Activated naive CD8-positive, alpha-beta T cell treated with anti-CD3 and anti-CD28 coated beads, Interleukin-2, amount 50 U/mL, for 24 hours (primary cell): ENCODE results near the gene SLC12A5.
A peak's percentile ranks its signal among the peaks of the same experiment; 100 is the strongest.

Experiments used
- ATAC-seq: fragments of 150-1000 bp; cut with Tn5 transposase; one replicate; pipeline ENCODE4 v1.10.0; 2021
- DNase-seq: peaks from one replicate; pipeline ENCODE4 v3.0.0; 2021
- H3K27ac Mint-ChIP-seq: one replicate; pipeline ENCODE4 v1.8.0; 2021; ENCODE audit warnings: mild to moderate bottlenecking, mixed read lengths
- H3K27me3 Mint-ChIP-seq: one replicate; pipeline ENCODE4 v1.8.0; 2021; ENCODE audit warnings: mixed read lengths
- H3K36me3 Mint-ChIP-seq: one replicate; pipeline ENCODE4 v1.8.0; 2021; ENCODE audit warnings: low read depth, mixed read lengths
- H3K4me1 Mint-ChIP-seq: one replicate; pipeline ENCODE4 v1.8.0; 2021; ENCODE audit warnings: mixed read lengths
- H3K4me3 Mint-ChIP-seq: one replicate; pipeline ENCODE4 v1.8.0; 2021; ENCODE audit warnings: mild to moderate bottlenecking, moderate library complexity, mixed read lengths
- H3K9me3 Mint-ChIP-seq: one replicate; pipeline ENCODE4 v1.8.0; 2021; ENCODE audit warnings: mixed read lengths

The SLC12A5 gene

DNA sequence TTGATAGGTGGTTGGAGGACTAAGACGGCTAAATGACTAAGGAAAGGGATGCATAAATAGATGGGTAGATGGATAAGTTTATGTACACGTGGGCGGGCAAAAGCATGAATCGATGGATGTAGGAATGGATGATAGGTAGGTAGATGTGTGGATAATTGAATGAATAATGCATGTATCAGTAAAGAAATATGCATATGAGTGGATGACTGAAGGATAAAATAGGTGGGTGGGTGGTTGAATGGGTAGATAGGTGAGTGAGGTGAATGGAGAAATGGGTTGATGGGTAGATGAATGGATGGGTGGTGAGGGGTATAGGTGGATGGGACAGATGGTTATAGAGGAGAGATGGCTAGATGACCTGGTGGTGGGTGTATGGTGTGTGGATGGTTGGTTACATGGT lies 20.2 kb downstream of the SLC12A5 start:
- no peak for ATAC-seq
- no peaks in the 10 kb centered on the region for H3K4me1 Mint-ChIP-seq

DNA sequence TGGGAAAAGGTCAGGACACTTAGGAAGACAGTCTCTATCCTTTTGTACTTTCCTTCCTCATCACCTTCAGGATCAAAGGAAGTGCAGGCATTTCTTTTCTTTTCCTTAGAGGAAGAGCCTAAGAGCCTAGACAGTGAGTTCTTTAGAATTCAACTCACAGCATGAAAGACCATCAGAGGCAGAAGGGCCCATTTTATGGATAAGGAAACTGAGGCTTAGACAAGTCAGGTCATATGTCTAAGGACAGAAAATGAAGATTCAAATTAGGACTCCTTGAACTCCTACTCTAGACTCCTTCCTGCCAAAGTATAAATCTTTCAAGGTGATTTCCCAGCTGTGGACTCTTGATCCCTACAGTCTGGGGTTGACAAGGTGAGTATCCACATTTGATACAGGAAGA lies 20.8 kb downstream of the SLC12A5 start:
- Mint-ChIP-seq H3K27ac (no peak overlapping the region), H3K27me3 (peaks cover 24% of the 10 kb centered on the region), H3K36me3 (no peaks in the 10 kb centered on the region), H3K4me1 (no peaks in the 10 kb centered on the region), H3K9me3 (no peaks in the 10 kb centered on the region), H3K4me3 (no peak overlapping the region)
- ATAC-seq (no peak), DNase-seq (no peak)

More for the DNA sequence above, 20.2 kb downstream of the SLC12A5 start:
- H3K27me3 Mint-ChIP-seq, result peaks cover 23% of the 10 kb centered on the region
- no peaks in the 10 kb centered on the region for H3K9me3 Mint-ChIP-seq
- H3K36me3 Mint-ChIP-seq, result no peaks in the 10 kb centered on the region
- DNase-seq, result no peak
- no peak overlapping the region for H3K27ac Mint-ChIP-seq
- no peak overlapping the region for H3K4me3 Mint-ChIP-seq

DNA sequence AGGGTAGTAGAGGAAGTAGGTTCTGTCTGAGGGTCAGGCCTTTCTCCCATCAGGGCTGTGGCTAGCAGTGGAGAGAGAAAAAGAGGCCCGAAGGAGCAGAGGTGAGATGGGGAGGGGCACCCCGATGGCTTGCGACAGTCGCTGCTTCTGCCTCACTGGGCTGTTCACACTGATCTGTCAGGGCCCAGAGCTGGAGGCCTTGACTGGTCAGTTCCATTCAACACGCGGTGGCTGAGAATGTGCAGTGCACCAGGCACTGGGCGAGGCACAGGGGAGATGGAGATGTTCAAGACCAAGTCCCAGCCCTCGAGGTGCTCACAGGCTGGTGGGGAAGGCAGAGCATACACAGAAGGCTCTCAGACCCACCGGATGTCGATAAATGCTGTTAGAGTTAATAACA lies 21.4 kb downstream of the SLC12A5 start:
- Mint-ChIP-seq H3K36me3 (no peaks in the 10 kb centered on the region), H3K9me3 (no peaks in the 10 kb centered on the region), H3K27me3 (peaks cover 27% of the 10 kb centered on the region), H3K27ac (no peak overlapping the region), H3K4me1 (no peaks in the 10 kb centered on the region), H3K4me3 (no peak overlapping the region)
- DNase-seq (no peak), ATAC-seq (no peak)

DNA sequence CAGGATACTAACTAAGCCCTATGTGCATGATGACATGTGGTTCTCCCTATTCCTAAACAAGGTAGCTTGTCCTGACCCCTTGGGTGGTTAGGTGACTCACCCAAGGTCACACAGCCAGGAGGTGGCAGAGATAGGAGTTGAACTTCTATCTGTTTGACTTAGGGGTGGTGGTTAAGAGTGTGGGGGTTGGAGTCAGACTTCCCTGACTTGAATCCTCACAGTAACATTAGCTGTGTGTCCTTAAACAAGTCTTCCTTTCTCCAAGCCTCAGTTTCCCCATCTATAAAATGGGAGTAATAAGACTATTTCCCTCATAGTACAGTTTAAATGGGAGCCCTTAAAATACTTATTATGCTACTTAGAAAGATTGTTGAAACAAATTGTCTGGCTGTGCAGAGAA lies 21.9 kb downstream of the SLC12A5 start:
- DNase-seq (no peak), ATAC-seq (no peak)
- H3K27me3 Mint-ChIP-seq, result peaks cover 31% of the 10 kb centered on the region
- H3K4me1 Mint-ChIP-seq, result no peaks in the 10 kb centered on the region
- H3K4me3 Mint-ChIP-seq, result no peak overlapping the region
- H3K9me3 Mint-ChIP-seq, result no peaks in the 10 kb centered on the region
- peak overlapping the region; percentile 12 for H3K27ac Mint-ChIP-seq
- H3K36me3 Mint-ChIP-seq, result no peaks in the 10 kb centered on the region

DNA sequence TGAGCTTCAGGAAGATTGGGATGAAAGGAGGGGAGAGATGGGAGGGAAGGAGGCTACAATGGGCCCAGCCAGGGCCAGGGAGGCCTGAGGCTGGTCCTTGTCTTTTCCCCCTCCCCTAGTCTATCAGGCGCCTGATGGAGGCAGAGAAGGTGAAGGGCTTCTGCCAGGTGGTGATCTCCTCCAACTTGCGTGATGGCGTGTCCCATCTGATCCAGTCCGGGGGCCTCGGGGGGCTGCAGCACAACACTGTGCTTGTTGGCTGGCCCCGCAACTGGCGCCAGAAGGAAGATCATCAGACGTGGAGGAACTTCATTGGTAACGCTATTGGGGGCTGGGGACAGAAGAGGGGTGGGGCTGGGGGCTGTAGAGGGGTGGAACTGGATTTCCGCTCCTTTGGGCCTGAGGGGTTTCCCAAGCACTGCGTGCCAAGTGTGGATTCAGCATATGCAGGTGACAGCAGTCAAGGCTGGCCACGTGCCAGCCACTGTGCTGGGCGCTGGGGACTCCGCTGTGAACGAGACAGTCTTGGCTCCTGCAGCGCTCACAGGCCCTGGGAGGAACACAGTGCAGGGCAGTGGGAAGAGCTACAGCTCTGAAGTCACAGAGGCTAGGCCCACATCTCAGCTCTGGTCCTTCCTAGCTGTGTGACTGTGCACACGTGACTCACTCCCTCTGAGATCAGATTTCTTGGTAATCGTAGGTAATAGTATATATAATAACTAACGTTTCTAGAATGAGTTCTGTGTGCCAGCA lies 22.7 kb downstream of the SLC12A5 start:
- ATAC-seq (no peak), DNase-seq (no peak)
- no peak overlapping the region for H3K4me3 Mint-ChIP-seq
- no peaks in the 10 kb centered on the region for H3K36me3 Mint-ChIP-seq
- peaks cover 36% of the 10 kb centered on the region for H3K27me3 Mint-ChIP-seq
- no peaks in the 10 kb centered on the region for H3K4me1 Mint-ChIP-seq
- no peak overlapping the region for H3K27ac Mint-ChIP-seq
- H3K9me3 Mint-ChIP-seq, result no peaks in the 10 kb centered on the region

DNA sequence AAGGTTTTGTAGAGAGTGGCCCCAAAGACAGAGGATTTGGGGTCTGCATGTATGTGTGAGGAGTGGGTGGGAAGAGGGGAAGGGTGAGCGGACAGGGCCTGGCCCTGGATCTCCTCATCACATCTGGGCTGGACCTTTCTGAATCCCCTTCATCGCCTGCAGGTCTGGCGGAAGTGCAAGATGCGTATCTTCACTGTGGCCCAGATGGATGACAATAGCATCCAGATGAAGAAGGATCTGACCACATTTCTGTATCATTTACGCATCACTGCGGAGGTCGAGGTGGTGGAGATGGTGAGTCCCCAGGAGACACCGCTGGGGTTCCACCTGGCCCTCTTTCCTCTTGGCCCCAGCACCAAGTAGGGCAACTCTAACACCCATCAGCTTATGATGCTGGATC lies 24.4 kb downstream of the SLC12A5 start:
- Mint-ChIP-seq H3K27ac (no peak overlapping the region), H3K27me3 (peaks cover 44% of the 10 kb centered on the region), H3K9me3 (no peaks in the 10 kb centered on the region), H3K4me3 (no peak overlapping the region), H3K36me3 (no peaks in the 10 kb centered on the region), H3K4me1 (peaks cover 5% of the 10 kb centered on the region)
- ATAC-seq, result no peak
- no peak for DNase-seq

DNA sequence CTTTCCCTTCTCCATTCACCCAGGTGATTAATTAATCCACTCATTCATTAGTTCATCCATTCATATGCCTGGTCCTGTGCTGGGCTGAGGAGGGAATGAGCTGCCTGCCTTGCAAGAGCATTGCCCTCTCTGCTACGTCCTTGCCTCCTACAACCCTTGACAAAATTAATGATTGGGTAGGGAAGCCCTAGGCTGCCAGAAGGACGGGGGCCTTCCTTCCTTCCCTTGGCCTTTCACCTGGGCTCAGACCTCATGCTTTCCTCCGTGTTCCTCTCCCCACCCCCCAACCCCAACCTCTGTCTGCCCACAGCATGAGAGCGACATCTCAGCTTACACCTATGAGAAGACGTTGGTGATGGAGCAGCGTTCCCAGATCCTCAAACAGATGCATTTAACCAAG lies 25.6 kb downstream of the SLC12A5 start:
- no peak overlapping the region for H3K4me3 Mint-ChIP-seq
- DNase-seq (no peak), ATAC-seq (no peak)
- H3K27ac Mint-ChIP-seq, result no peak overlapping the region
- H3K27me3 Mint-ChIP-seq, result peaks cover 47% of the 10 kb centered on the region
- peaks cover 1% of the 10 kb centered on the region for H3K36me3 Mint-ChIP-seq
- no peaks in the 10 kb centered on the region for H3K9me3 Mint-ChIP-seq
- H3K4me1 Mint-ChIP-seq, result peaks cover 14% of the 10 kb centered on the region

DNA sequence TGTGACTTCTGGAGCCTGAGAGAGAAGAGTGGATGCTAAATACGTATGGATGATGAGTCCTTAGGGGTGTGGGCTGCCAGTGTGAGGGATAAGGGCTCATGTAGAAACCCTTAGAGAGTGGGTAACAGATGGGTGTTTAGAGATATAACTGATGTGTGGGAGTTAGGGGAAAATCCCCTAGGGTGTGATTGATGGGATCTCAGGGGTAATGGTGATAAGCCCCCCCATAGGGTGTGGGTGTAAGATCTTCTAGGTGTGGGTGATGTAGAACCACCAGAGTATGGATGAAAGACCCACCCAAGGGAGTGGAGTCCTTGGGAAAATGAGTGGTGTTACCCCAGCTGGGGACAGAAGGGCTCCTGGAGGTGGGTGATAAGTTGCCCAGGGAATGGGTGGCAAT lies 26.3 kb downstream of the SLC12A5 start:
- Mint-ChIP-seq H3K27me3 (peaks cover 45% of the 10 kb centered on the region), H3K36me3 (peaks cover 3% of the 10 kb centered on the region), H3K4me1 (peaks cover 21% of the 10 kb centered on the region), H3K4me3 (no peak overlapping the region), H3K9me3 (no peaks in the 10 kb centered on the region), H3K27ac (no peak overlapping the region)
- ATAC-seq (no peak), DNase-seq (no peak)

DNA sequence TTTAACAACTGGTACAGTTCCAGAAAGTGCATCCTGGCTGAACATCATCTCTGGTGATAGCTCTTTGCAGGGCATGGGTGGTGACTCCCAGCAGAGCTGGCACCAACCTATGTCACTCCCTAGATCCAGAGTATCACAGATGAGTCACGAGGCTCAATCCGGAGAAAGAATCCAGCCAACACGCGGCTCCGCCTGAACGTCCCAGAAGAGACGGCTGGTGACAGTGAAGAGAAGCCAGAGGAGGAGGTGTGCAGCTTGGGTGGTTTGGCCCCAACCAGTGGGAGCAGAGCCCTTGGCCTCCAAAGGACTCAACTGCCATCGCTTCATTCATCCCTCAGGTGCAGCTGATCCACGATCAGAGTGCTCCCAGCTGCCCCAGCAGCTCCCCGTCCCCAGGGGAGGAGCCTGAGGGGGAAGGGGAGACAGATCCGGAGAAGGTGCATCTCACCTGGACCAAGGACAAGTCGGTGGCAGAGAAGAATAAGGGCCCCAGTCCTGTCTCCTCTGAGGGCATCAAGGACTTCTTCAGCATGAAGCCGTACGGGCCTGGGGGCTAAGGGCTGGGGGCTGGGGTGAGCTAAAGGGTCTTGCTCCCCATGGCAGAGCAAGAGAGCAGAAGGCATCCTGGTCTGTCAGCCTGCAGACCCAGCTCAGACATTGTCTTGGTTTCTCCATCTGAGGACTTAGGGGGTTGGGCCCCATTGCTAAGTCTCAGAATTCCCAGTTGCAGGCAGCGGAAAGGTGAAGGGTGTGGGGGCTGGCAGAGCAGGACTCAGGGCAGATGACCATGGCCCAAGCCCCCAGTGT lies 27.2 kb downstream of the SLC12A5 start:
- Mint-ChIP-seq H3K36me3 (peaks cover 12% of the 10 kb centered on the region), H3K4me3 (no peak overlapping the region), H3K9me3 (no peaks in the 10 kb centered on the region), H3K27ac (no peak overlapping the region), H3K4me1 (peaks cover 30% of the 10 kb centered on the region), H3K27me3 (peaks cover 42% of the 10 kb centered on the region)
- no peak for DNase-seq
- no peak for ATAC-seq

DNA sequence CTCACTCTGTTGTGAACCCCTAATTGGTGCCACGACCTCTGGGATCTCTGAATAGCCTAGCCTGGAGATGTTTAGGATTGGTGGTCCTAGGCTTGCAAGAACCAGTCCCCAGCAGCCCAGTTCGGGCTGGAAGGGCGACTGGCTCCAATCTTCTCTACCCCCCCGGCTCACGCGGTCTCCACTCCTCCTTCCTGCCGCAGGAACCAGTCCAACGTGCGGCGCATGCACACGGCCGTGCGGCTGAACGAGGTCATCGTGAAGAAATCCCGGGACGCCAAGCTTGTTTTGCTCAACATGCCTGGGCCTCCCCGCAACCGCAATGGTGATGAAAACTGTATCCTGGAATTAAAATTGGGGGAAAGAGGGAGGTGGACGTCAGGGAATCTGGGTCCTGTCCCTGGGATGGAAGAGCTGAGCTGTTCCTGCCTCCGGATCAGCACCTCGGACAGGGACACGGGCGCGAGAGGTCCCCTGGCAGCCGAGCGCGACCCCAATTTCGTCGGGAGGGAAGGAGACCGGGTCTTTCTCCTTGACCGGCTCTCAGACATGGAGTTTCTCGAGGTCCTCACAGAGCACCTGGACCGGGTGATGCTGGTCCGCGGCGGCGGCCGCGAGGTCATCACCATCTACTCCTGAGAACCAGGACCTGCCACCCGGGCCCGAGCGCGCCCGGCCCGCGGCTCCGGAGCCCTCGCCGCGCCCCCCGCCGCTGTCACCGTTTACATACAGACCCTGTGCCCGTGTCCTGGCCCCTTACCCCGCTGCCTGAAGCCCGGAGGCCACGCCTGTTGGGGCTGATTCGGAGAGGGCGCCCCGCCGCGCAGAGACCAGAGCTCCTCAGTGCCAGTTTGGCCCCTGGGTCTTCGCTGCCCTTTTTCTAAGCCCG lies 28.2 kb downstream of the SLC12A5 start:
- H3K4me3 Mint-ChIP-seq, result no peak overlapping the region

DNA sequence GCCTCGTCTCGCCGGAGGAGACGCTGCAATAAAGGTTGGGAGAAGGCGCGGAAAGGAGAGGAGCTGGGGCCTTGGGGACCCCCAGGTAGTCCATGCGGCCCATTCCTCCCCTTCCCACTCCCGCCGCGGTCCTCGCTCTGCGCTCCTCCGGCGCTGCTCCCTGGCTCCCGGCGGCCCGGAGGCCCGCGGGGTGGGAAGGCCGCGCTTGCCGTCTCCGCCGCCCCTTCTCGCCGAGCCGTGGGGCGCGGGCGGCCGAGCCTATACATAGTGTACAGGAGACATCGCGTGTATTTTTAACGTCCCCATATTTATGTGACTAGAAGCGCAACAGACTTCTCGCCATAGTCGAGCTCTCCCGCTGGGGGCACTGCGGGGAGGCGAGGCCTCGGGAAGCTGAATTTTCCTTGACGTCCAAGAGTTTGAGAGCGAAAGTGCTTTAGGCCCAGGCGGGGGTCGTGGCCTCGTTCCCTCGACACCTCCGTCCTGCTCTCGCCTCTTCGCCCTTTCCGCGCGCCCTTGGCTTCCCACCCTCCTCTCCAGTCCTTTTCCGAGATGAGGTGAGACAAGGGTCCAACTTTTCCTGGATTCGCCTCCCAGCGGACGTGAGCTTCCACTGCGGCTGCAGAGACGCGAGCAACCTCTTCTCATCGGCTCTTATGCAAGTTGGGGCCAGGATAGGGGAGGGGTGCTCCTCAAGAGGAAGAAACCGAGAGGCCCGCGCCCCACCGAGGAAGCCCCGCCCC lies 29.0 kb downstream of the SLC12A5 start:
- peaks cover 29% of the 10 kb centered on the region for H3K36me3 Mint-ChIP-seq
- peak overlapping the region; percentile 38 for H3K4me3 Mint-ChIP-seq
- H3K27me3 Mint-ChIP-seq, result peaks cover 40% of the 10 kb centered on the region
- no peak overlapping the region for H3K27ac Mint-ChIP-seq
- DNase-seq (no peak), ATAC-seq (peak; percentile 12)
- H3K9me3 Mint-ChIP-seq, result no peaks in the 10 kb centered on the region
- peaks cover 44% of the 10 kb centered on the region for H3K4me1 Mint-ChIP-seq

More for the DNA sequence above, 28.2 kb downstream of the SLC12A5 start:
- ATAC-seq, result no peak
- H3K4me1 Mint-ChIP-seq, result peaks cover 40% of the 10 kb centered on the region
- no peak overlapping the region for H3K27ac Mint-ChIP-seq
- peaks cover 40% of the 10 kb centered on the region for H3K27me3 Mint-ChIP-seq
- H3K9me3 Mint-ChIP-seq, result no peaks in the 10 kb centered on the region
- DNase-seq, result peak; percentile 33
- peaks cover 21% of the 10 kb centered on the region for H3K36me3 Mint-ChIP-seq

DNA sequence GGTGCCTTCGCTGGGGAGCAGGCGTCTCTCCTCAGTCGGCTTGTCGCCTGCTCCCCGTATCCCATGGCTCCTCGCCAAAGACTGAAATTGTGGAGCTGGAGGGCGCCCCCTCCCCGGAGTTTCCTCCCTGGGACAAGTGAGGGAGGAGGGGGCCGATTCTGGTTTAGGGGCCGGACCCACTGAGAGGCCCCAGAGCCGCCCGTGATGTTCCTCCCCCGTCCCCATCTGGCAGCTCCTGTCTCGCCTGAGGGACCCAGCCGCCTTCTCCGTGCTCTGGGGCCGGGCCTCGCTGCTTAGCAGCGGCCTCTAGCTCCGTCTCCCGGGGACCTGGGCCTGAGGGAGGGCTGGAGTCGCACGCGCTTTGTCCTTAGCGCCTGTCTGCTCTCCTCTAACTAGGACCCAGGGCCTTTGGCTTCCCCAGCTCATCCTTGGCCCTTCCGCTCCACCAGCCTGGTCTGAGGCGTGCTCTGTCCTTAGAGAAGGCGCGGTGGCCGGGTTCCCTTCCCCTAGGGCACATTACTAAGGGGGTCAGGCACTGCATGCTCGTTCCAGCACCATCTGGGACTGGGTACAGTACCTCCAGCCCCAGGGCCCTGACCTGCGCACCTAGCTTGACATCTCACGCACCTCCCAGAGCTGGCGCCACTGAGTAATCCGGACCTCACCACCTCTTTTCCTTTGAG lies 29.7 kb downstream of the SLC12A5 start:
- ATAC-seq (no peak), DNase-seq (no peak)
- H3K4me1 Mint-ChIP-seq, result peaks cover 51% of the 10 kb centered on the region
- no peaks in the 10 kb centered on the region for H3K9me3 Mint-ChIP-seq
- peaks cover 39% of the 10 kb centered on the region for H3K27me3 Mint-ChIP-seq
- no peak overlapping the region for H3K27ac Mint-ChIP-seq
- peaks cover 36% of the 10 kb centered on the region for H3K36me3 Mint-ChIP-seq
- H3K4me3 Mint-ChIP-seq, result no peak overlapping the region

DNA sequence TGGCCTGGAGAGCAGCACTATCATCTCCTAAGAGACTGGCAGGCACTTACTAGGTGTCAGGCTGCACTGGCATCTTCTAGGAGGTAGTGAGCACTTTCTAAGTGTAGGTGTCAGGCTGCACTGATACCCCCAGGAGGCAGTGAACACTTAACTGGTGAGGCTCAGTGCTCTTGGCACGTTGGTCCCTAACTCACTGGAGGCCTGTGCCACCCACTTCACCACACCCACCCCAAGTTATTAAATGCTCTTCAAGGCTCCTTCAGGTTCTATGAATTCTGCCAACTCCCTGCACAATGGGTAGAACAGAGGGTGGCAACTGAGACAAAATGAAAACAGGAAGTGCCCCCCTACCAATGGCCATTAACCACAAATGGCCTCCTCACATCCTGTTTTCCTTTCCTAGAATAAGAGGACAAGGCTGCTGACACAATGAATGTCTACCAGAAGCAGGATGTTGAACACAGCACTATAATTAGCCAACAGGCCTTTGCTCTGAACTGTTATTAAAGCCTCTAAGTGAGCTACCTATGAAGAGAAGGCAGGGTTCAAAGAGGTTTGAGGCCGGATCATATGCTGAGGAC lies 31.4 kb downstream of the SLC12A5 start:
- Mint-ChIP-seq H3K4me1 (peaks cover 64% of the 10 kb centered on the region), H3K9me3 (no peaks in the 10 kb centered on the region), H3K27me3 (peaks cover 29% of the 10 kb centered on the region), H3K4me3 (no peak overlapping the region), H3K27ac (peak overlapping the region; percentile 40), H3K36me3 (peaks cover 52% of the 10 kb centered on the region)
- DNase-seq (no peak), ATAC-seq (no peak)
